OCI-LY7 (cell line): ENCODE results near the gene RBFOX1.

ENCODE experiments used
- EZH2phosphoT487 ChIP-seq: fragments of 200-600 bp; sonication (generic); IDR thresholded peaks from 2 replicates; pipeline ENCODE4 v1.6.1; 2018; ENCODE audit warnings: low read depth, borderline replicate concordance, mild to moderate bottlenecking, mixed run types, antibody characterized with exemption, low read length, moderate library complexity, mixed read lengths
- TF ChIP-seq, protein P1 (sequence below): fragments of 200-600 bp; sonication (generic); conservative IDR thresholded peaks from 2 replicates; pipeline ENCODE4 v1.5.1; 2014; ENCODE audit warnings: mild to moderate bottlenecking, antibody characterized with exemption, low read length, moderate library complexity, mixed read lengths

DNA sequence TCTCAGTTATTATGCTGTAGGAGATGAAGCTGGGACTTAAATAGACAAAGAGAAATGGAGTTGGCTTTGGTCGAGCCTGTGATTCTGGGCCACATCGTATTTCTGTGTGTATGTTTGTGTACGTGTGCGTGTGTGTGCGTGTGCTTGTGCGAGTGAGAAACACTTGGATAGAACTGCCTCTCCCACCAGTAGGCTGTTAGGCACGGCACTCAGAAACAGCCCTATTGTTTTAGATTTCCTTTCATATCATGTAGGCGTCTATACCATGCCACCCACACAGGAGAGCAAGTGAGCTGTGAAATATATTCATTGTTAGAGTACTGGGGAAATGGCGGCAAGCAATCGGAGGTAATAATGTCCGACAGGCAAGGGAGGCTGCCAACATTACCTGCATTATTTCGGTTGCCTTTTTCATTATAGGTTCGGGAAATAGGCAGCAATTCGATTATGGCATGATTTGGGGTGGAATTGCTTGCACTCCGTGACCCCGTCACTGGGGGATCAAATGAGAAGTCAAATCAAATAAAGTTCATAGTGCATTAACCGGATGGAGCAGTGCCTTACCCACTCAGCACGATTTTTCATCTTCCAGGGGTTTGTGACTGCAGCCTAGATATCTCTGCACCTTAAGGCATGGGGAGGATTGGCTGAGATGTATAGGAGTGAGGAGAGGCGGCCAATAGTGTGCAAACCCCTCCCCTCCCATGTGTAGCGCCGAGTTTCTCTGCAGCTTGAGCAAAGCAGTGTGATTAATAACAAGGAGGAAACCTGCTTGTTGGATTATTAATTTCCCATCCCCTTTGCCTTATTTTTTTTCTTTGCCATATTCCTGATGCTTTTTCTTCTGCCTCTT, 89.6 kb downstream of the RBFOX1 start:
- TF ChIP-seq, protein P1, sequence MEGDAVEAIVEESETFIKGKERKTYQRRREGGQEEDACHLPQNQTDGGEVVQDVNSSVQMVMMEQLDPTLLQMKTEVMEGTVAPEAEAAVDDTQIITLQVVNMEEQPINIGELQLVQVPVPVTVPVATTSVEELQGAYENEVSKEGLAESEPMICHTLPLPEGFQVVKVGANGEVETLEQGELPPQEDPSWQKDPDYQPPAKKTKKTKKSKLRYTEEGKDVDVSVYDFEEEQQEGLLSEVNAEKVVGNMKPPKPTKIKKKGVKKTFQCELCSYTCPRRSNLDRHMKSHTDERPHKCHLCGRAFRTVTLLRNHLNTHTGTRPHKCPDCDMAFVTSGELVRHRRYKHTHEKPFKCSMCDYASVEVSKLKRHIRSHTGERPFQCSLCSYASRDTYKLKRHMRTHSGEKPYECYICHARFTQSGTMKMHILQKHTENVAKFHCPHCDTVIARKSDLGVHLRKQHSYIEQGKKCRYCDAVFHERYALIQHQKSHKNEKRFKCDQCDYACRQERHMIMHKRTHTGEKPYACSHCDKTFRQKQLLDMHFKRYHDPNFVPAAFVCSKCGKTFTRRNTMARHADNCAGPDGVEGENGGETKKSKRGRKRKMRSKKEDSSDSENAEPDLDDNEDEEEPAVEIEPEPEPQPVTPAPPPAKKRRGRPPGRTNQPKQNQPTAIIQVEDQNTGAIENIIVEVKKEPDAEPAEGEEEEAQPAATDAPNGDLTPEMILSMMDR: no peak
- TF ChIP-seq EZH2phosphoT487: no peak
